ENCODE results near the gene OGDH.

Gene OGDH

GRCh38 chr7:44618045-44618444 lies 11.6 kb downstream of the OGDH start:
- DNase-seq (ENCODE audit: extremely low read depth in 1 of 2, low read depth in 1 of 2) = no peak

- DNase-seq (ENCODE audit: extremely low read depth in 1 of 2, low read depth in 1 of 2) = no peak
Observed at GRCh38 chr7:44618753-44619152, 12.3 kb downstream of the OGDH start.

- DNase-seq (ENCODE audit: extremely low read depth in 1 of 2, low read depth in 1 of 2) = no peak
Observed at GRCh38 chr7:44621034-44621749, 14.8 kb downstream of the OGDH start.

- no peak for DNase-seq (ENCODE audit: extremely low read depth in 1 of 2, low read depth in 1 of 2)
Observed at GRCh38 chr7:44621750-44622103, 15.3 kb downstream of the OGDH start.

- DNase-seq (ENCODE audit: extremely low read depth in 1 of 2, low read depth in 1 of 2) = no peak
Observed at GRCh38 chr7:44622342-44623151, 16.1 kb downstream of the OGDH start.

GRCh38 chr7:44624318-44624717 lies 17.9 kb downstream of the OGDH start:
- no peak for DNase-seq (ENCODE audit: extremely low read depth in 1 of 2, low read depth in 1 of 2)

GRCh38 chr7:44625526-44626471 lies 19.4 kb downstream of the OGDH start:
- DNase-seq (ENCODE audit: extremely low read depth in 1 of 2, low read depth in 1 of 2) = no peak

- no peak for DNase-seq (ENCODE audit: extremely low read depth in 1 of 2, low read depth in 1 of 2)
Observed at GRCh38 chr7:44626620-44627019, 20.2 kb downstream of the OGDH start.

- DNase-seq (ENCODE audit: extremely low read depth in 1 of 2, low read depth in 1 of 2) = no peak
Observed at GRCh38 chr7:44629829-44630522, 23.5 kb downstream of the OGDH start.

- DNase-seq (ENCODE audit: extremely low read depth in 1 of 2, low read depth in 1 of 2) = no peak
Observed at GRCh38 chr7:44630792-44631457, 24.5 kb downstream of the OGDH start.

- no peak for DNase-seq (ENCODE audit: extremely low read depth in 1 of 2, low read depth in 1 of 2)
Observed at GRCh38 chr7:44631458-44632115, 25.2 kb downstream of the OGDH start.

GRCh38 chr7:44632196-44632595 lies 25.8 kb downstream of the OGDH start:
- DNase-seq (ENCODE audit: extremely low read depth in 1 of 2, low read depth in 1 of 2) = no peak

- no peak for DNase-seq (ENCODE audit: extremely low read depth in 1 of 2, low read depth in 1 of 2)
Observed at GRCh38 chr7:44633254-44634186, 27.1 kb downstream of the OGDH start.

- DNase-seq (ENCODE audit: extremely low read depth in 1 of 2, low read depth in 1 of 2) = no peak
Observed at GRCh38 chr7:44634187-44634838, 27.9 kb downstream of the OGDH start.

- no peak for DNase-seq (ENCODE audit: extremely low read depth in 1 of 2, low read depth in 1 of 2)
Observed at GRCh38 chr7:44634839-44635591, 28.6 kb downstream of the OGDH start.

- DNase-seq (ENCODE audit: extremely low read depth in 1 of 2, low read depth in 1 of 2) = no peak
Observed at GRCh38 chr7:44636041-44636584, 29.7 kb downstream of the OGDH start.

- DNase-seq (ENCODE audit: extremely low read depth in 1 of 2, low read depth in 1 of 2) = no peak
Observed at GRCh38 chr7:44636926-44637325, 30.5 kb downstream of the OGDH start.
